Kidney (tissue), 14 donors: ENCODE measurements around the gene SACM1L. TPM values are rescaled to one million over a fixed set of nuclear protein-coding genes. Genes with fewer than 3 reads are reported as not detected.
"Not testable (repeated sequence)": the region's sequence is repeated elsewhere in the genome, so short reads cannot be mapped to it uniquely, and the experiment has no call there.

Experiments
- DNase-seq, 5 donors: peaks; one replicate each; pipeline ENCODE4 v3.0.0-alpha.2; 2013 to 2020
- FAIRE-seq: peaks from 2 replicates; lab custom pipeline; 2012; peaks lifted over from hg19 to GRCh38; lab: Jason Lieb, UNC
- H3K27ac ChIP-seq, 2 donors: one replicate each; pipeline ENCODE4 v1.7.0; 2013; ENCODE audit warnings: low read depth in 2 of 2, low read length in 2 of 2, inconsistent platforms in 1 of 2
- H3K27me3 ChIP-seq: one replicate; pipeline ENCODE4 v1.7.1; 2013; ENCODE audit warnings: low read length, inconsistent platforms; ENCODE audit not compliant: control insufficient read depth, insufficient read depth
- H3K36me3 ChIP-seq, 3 donors: one replicate each; pipeline versions ENCODE4 v1.7.0 to v1.7.1; 2013; ENCODE audit warnings: low read length in 3 of 3, control low read depth in 1 of 3, inconsistent platforms in 1 of 3; ENCODE audit not compliant: insufficient read depth in 3 of 3, control insufficient read depth in 2 of 3
- H3K4me1 ChIP-seq, 3 donors: one replicate each; pipeline versions ENCODE4 v1.7.0 to v1.7.1; 2013; ENCODE audit warnings: low read length in 3 of 3, inconsistent platforms in 1 of 3, low read depth in 1 of 3; ENCODE audit not compliant: control insufficient read depth in 2 of 3, insufficient read depth in 2 of 3
- H3K4me3 ChIP-seq, 3 donors: one replicate each; pipeline versions ENCODE4 v1.7.0 to v1.8.1; 2013; ENCODE audit warnings: low read length in 3 of 3, control low read depth in 1 of 3, inconsistent platforms in 1 of 3
- H3K9ac ChIP-seq, 3 donors: one replicate each; pipeline versions ENCODE4 v1.7.0 to v1.7.1; 2013; ENCODE audit warnings: low read length in 3 of 3, control low read depth in 1 of 3, inconsistent platforms in 1 of 3
- H3K9me3 ChIP-seq, 3 donors: one replicate each; pipeline versions ENCODE4 v1.7.0 to v1.7.1; 2013; ENCODE audit warnings: low read length in 3 of 3, control low read depth in 1 of 3, inconsistent platforms in 1 of 3; ENCODE audit not compliant: control insufficient read depth in 2 of 3, insufficient read depth in 1 of 3
- intact Hi-C: fragments of 100-400 bp; cut with DNase I; formaldehyde crosslinking; loops from one replicate; pipeline ENCODE4 v1.11.1; 2022
- polyA plus RNA-seq: library from polyadenylated mRNA; stranded (reverse); fragments of 350-450 nt; fragmentation: Illumina TruSeq; extraction: RNeasy Lipid Tissue Mini Kit (QIAGEN cat#74804); gene quantifications from one replicate; pipeline ENCODE4 v1.2.3, GENCODE V29; 2014; ENCODE audit warnings: low read depth, low replicate concordance; ENCODE audit not compliant: insufficient read depth
- total RNA-seq: library from RNA; stranded (reverse); fragmentation: NEBNext Ultra II Directional; extraction: Animal tissue kit (Norgen Biotek cat#: 25700); gene quantifications from one replicate; pipeline ENCODE4 v1.2.1, GENCODE V29; 2021
- TF ChIP-seq, protein P1 (sequence below): IDR thresholded peaks from 3 replicates; pipeline ENCODE4 v1.5.1; 2012; ENCODE audit warnings: mild to moderate bottlenecking, moderate library complexity, borderline replicate concordance; ENCODE audit not compliant: insufficient read depth; ENCODE audit errors: extremely low read depth
- donor health status: control.
- donor health status: control.
- donor health status: control.
- donor health status: control.
- donor health status: control.
- donor health status: DM: yes; HTN: yes; CAD: no.
- donor health status: Normal renal cell carcinoma (clear cell type).

SACM1L gene
- total and polyA plus RNA-seq, 2 donors from 2014 or later, result 27.1 to 53.1 TPM

DNA sequence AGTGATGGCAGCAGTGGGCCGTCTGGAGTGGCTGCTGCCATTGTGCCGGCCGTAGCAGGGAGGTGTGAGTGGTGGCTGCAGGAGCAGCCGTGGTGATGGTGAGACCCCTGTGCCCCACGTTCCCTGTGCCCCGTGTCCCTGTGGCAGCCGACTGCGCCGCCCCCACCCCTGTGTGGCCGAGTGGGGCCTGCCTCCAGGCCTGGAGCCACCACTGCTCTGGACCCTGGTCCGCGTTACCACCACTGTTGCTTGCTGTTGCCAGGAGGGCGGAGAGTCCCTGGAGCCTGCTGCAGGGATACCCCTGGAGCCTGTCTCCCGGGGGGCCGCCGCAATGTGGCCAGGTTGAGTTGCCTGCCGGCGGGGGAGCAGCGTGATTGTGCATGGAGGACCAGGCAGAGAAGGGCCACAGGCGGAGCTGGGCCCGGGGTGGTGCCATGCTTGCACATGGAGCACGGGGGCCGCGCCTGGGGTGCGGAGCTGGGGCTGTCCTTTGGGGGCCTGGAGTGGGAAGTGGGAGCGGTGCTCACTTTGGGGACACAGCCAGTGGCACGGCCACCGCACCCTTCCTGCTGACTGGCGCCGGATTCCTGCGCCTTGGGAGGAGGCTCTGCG is 57.1 kb downstream of the SACM1L start:
- Histone ChIP-seq H3K9ac (no peak overlapping the region), H3K4me3 (no peak overlapping the region), H3K4me1 (no peaks in the 10 kb centered on the region), H3K36me3 (peaks cover 2 to 20% (median 5%) of the 10 kb centered on the region in 3 donors), H3K27ac (no peak overlapping the region), H3K27me3 (no peaks in the 10 kb centered on the region), H3K9me3 (no peaks in the 10 kb centered on the region)
- TF ChIP-seq, protein P1, sequence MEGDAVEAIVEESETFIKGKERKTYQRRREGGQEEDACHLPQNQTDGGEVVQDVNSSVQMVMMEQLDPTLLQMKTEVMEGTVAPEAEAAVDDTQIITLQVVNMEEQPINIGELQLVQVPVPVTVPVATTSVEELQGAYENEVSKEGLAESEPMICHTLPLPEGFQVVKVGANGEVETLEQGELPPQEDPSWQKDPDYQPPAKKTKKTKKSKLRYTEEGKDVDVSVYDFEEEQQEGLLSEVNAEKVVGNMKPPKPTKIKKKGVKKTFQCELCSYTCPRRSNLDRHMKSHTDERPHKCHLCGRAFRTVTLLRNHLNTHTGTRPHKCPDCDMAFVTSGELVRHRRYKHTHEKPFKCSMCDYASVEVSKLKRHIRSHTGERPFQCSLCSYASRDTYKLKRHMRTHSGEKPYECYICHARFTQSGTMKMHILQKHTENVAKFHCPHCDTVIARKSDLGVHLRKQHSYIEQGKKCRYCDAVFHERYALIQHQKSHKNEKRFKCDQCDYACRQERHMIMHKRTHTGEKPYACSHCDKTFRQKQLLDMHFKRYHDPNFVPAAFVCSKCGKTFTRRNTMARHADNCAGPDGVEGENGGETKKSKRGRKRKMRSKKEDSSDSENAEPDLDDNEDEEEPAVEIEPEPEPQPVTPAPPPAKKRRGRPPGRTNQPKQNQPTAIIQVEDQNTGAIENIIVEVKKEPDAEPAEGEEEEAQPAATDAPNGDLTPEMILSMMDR, result no peak
- intact Hi-C loops, result no loop called here
- FAIRE-seq (no peak), DNase-seq (peak in 1 of 5 donors; percentile 66)

DNA sequence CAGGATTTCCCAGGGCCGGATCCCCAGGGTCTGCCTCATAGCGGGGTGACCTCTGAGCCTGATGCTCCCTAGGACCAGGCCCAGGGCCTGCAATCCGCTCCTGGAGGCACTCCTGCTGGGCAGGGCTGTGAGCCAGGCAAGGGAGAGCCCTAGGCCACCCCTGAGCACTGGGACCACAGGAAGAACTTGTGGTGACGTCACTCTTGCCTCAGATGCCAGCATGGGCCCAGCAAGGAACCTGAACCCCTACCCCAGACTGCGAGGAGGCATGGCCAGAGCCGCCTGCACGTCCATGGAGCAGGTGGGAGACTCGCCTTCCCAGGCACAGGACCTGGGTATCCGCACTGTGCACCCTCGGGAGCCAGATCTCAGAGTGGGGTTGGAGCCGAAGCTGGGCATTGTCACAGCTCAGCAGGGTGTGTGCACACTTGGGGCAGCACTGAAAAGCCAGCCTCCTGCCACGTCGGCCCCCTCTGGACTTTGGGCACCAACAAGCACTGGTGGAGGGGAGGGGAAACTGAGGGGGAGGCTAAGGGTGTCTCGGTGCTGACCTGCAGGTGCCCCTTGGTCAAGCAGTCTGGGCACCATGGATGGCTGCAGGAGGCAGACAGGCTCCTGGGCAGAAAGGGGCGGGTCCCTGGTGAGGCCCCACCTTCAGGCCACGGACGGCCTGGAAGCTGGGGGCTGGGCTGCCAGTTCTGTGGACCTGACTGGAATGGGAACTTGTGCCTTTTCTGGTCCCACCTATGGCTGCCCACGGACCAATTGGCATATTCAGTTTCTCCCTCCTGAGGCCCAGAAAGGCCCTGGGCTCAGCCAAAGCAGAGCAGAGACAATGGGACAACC is 57.8 kb downstream of the SACM1L start:
- H3K4me1 ChIP-seq, result no peaks in the 10 kb centered on the region
- H3K9me3 ChIP-seq, result no peaks in the 10 kb centered on the region
- TF ChIP-seq, protein P1, result no peak
- H3K27me3 ChIP-seq, result no peaks in the 10 kb centered on the region
- H3K9ac ChIP-seq, result no peak overlapping the region
- FAIRE-seq (no peak), DNase-seq (peak in 1 of 5 donors; percentile 64)
- no peak overlapping the region for H3K27ac ChIP-seq
- peaks cover 2 to 18% (median 4%) of the 10 kb centered on the region in 3 donors for H3K36me3 ChIP-seq
- intact Hi-C loops, result no loop called here
- no peak overlapping the region for H3K4me3 ChIP-seq

DNA sequence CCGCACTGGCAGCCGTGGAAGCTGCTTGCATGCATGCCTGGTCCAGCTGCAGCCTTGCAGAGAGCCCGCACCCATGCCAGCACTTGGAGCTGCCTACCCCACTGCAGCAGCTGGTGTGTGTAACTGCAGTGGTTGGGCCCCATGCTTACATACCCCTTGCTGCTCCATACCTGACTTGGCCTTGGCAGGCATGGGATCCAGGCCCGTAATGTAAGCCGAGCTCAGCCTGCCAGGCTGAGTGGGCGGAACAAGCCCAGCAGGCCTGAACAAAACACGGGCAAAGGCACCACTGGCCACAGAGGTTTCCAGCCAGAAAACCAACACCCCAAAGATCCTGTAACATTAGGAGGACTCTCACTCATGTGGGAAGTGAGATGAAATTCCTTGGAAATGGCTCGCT is 58.9 kb downstream of the SACM1L start:
- H3K36me3 ChIP-seq, result peaks cover 2 to 18% (median 2%) of the 10 kb centered on the region in 3 donors
- FAIRE-seq, result no peak

DNA sequence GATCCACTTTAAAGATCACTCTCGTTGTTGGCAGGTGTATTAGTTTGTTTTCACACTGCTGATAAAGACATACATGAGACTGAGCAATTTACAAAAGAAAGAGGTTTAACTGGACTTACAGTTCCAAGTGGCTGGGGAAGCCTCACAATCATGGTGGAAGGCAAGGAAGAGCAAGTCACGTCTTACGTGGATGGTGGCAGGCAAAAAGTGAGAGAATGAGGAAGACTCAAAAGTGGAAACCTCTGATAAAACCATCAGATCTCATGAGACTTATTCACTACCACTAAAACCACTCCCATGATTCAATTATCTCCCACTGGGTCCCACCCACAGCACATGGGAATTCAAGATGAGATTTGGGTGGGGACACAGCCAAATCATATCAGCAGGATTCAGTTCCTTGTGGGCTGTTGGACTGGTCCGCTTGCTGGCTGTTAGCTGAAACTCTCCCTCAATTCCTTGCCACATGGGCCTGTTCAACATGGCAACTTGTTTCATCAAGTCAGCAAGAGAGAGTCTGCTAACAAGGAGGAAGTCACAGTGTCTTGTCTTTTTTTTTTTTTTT is 59.9 kb downstream of the SACM1L start:
- not testable (repeated sequence) for H3K27me3 ChIP-seq

More for the DNA sequence above, 58.9 kb downstream of the SACM1L start:
- Histone ChIP-seq H3K9me3 (no peaks in the 10 kb centered on the region), H3K9ac (no peak overlapping the region), H3K27me3 (no peaks in the 10 kb centered on the region), H3K4me3 (no peak overlapping the region), H3K27ac (no peak overlapping the region), H3K4me1 (no peaks in the 10 kb centered on the region)
- intact Hi-C loops, result no loop called here
- TF ChIP-seq, protein P1, result no peak
- peak in 2 of 5 donors; percentile 21 to 27 for DNase-seq

More for the DNA sequence above, 59.9 kb downstream of the SACM1L start:
- H3K36me3 ChIP-seq, DNase-seq, H3K9ac ChIP-seq, H3K27ac ChIP-seq, FAIRE-seq, H3K4me3 ChIP-seq, H3K4me1 ChIP-seq, intact Hi-C loops, H3K9me3 ChIP-seq: not testable (repeated sequence)
